WTC11 (cell line): ENCODE data around the gene SETD1A. TPM values are rescaled to one million over a fixed set of nuclear protein-coding genes. Genes with fewer than 3 reads are reported as not detected.

Experiments
- ATAC-seq: fragments of 200-7000 bp; cut with Tn5 transposase; 2 replicates; pipeline ENCODE4 v1.10.0; 2021; ENCODE audit warnings: mild to moderate bottlenecking, moderate library complexity
- CTCF ChIA-PET: fragments of 300-600 bp; sonication (Branson Sonifier 250); formaldehyde crosslinking; loops from one replicate; lab custom pipeline; 2021; ENCODE audit warnings: antibody characterized with exemption; lab: Charles Lee
- POLR2A ChIA-PET: fragments of 350-600 bp; sonication (Branson Sonifier 250); formaldehyde crosslinking; loops from one replicate; lab custom pipeline; 2021; ENCODE audit warnings: antibody characterized with exemption; lab: Charles Lee
- DNase-seq: peaks from one replicate; pipeline ENCODE4 v3.0.0; 2021; ENCODE audit warnings: low spot score
- H3K27ac Mint-ChIP-seq: 2 replicates; pipeline ENCODE4 v1.8.0; 2021; ENCODE audit warnings: mixed read lengths
- H3K27me3 Mint-ChIP-seq: 2 replicates; pipeline ENCODE4 v1.8.0; 2021; ENCODE audit warnings: low read depth, mild to moderate bottlenecking, moderate library complexity, mixed read lengths
- H3K36me3 Mint-ChIP-seq: 2 replicates; pipeline ENCODE4 v1.8.0; 2021; ENCODE audit warnings: mixed read lengths
- H3K4me1 Mint-ChIP-seq: 2 replicates; pipeline ENCODE4 v1.8.0; 2022; ENCODE audit warnings: mixed read lengths
- H3K4me3 Mint-ChIP-seq: 2 replicates; pipeline ENCODE4 v1.8.0; 2021; ENCODE audit warnings: mild to moderate bottlenecking, moderate library complexity, mixed read lengths
- H3K9me3 Mint-ChIP-seq: 2 replicates; pipeline ENCODE4 v1.8.0; 2021; ENCODE audit warnings: mixed read lengths
- AFF4 ChIP-seq: sonication (generic); formaldehyde crosslinking; IDR thresholded peaks from 2 replicates; pipeline ENCODE4 v1.8.1; 2023; ENCODE audit warnings: mild to moderate bottlenecking, missing genetic modification reagents, borderline replicate concordance
- ARID4B ChIP-seq: sonication (generic); formaldehyde crosslinking; IDR thresholded peaks from 2 replicates; pipeline ENCODE4 v1.8.0; 2023; ENCODE audit warnings: missing genetic modification reagents, mild to moderate bottlenecking, borderline replicate concordance
- E2F1 ChIP-seq: sonication (generic); formaldehyde crosslinking; IDR thresholded peaks from 2 replicates; pipeline ENCODE4 v1.8.0; 2022; ENCODE audit warnings: mild to moderate bottlenecking, missing genetic modification reagents
- EMX1 ChIP-seq: fragments of 250-450 bp; sonication (Bioruptor Pico); IDR thresholded peaks from 2 replicates; pipeline ENCODE4 v1.8.0; 2021; ENCODE audit warnings: mild to moderate bottlenecking
- ERG ChIP-seq: fragments of 250-450 bp; sonication (Bioruptor Pico); IDR thresholded peaks from 2 replicates; pipeline ENCODE4 v1.8.0; 2021; ENCODE audit warnings: mild to moderate bottlenecking
- GTF2I ChIP-seq: fragments of 250-450 bp; sonication (Bioruptor Pico); conservative IDR thresholded peaks from 2 replicates; pipeline ENCODE4 v1.4.0; 2021; ENCODE audit warnings: mild to moderate bottlenecking
- JUN ChIP-seq: sonication (generic); formaldehyde crosslinking; IDR thresholded peaks from 2 replicates; pipeline ENCODE4 v1.8.0; 2023; ENCODE audit warnings: mild to moderate bottlenecking, missing genetic modification reagents
- MXD4 ChIP-seq: fragments of 250-450 bp; sonication (Bioruptor Pico); IDR thresholded peaks from 2 replicates; pipeline ENCODE4 v1.8.0; 2021; ENCODE audit warnings: mild to moderate bottlenecking, moderate library complexity, borderline replicate concordance
- RELA ChIP-seq: sonication (generic); formaldehyde crosslinking; IDR thresholded peaks from 2 replicates; pipeline ENCODE4 v1.8.1; 2022; ENCODE audit warnings: missing genetic modification reagents, mild to moderate bottlenecking, borderline replicate concordance
- USF2 ChIP-seq: sonication (generic); formaldehyde crosslinking; IDR thresholded peaks from 2 replicates; pipeline ENCODE4 v1.8.1; 2023; ENCODE audit warnings: mild to moderate bottlenecking, missing genetic modification reagents, moderate library complexity
- ZMAT4 ChIP-seq: fragments of 250-450 bp; sonication (Bioruptor Pico); IDR thresholded peaks from 2 replicates; pipeline ENCODE4 v1.9.0; 2021; ENCODE audit warnings: mild to moderate bottlenecking
- ZNF121 ChIP-seq: sonication (generic); formaldehyde crosslinking; IDR thresholded peaks from 2 replicates; pipeline ENCODE4 v1.8.0; 2023; ENCODE audit warnings: missing genetic modification reagents
- ZNF532 ChIP-seq: fragments of 250-450 bp; sonication (Bioruptor Pico); IDR thresholded peaks from 2 replicates; pipeline ENCODE4 v1.9.0; 2021; ENCODE audit warnings: mild to moderate bottlenecking, borderline replicate concordance
- total RNA-seq: library from RNA; stranded (reverse); gene quantifications from 3 replicates; pipeline ENCODE4 v1.2.3, GENCODE V29; 2021

SETD1A gene
- total RNA-seq, 1 experiment from 2014 or later = 31.1 TPM

GRCh38 chr16:30967795-30968194 is 10.2 kb downstream of the SETD1A start:
- ChIA-PET POLR2A (no interaction called here), CTCF (interaction anchor here (1.4 to 2.2 kb wide), 2 partner anchors 14 to 17 kb away, joined by 6 to 7 read pairs; partner anchors contain the start of gene HSD3B7)
- TF ChIP-seq ZNF532 (CRISPR knock-in tag) (no peak), RELA (CRISPR knock-in tag) (no peak), E2F1 (CRISPR knock-in tag) (no peak), MXD4 (CRISPR knock-in tag) (no peak), ZNF121 (CRISPR knock-in tag) (no peak), AFF4 (CRISPR knock-in tag) (no peak), EMX1 (CRISPR knock-in tag) (no peak), GTF2I (CRISPR knock-in tag) (no peak), USF2 (no peak), JUN (CRISPR knock-in tag) (no peak), ERG (CRISPR knock-in tag) (no peak), ZMAT4 (CRISPR knock-in tag) (no peak), ARID4B (no peak)
- no peaks in the 10 kb centered on the region for H3K9me3 Mint-ChIP-seq
- H3K4me3 Mint-ChIP-seq = no peak overlapping the region
- no peak overlapping the region for H3K27ac Mint-ChIP-seq
- no peaks in the 10 kb centered on the region for H3K4me1 Mint-ChIP-seq
- peaks cover 68% of the 10 kb centered on the region for H3K36me3 Mint-ChIP-seq
- no peaks in the 10 kb centered on the region for H3K27me3 Mint-ChIP-seq
- ATAC-seq (no peak), DNase-seq (no peak)
